Heart left ventricle (tissue), 13 donors: ENCODE results near the gene TNS4.

Experiments used
- POLR2A ChIP-seq, 2 donors: fragments of 450-650 bp; IDR thresholded peaks; one replicate each; pipeline ENCODE4 v1.6.1; 2017; ENCODE audit warnings: antibody characterized with exemption in 2 of 2, mild to moderate bottlenecking in 2 of 2, moderate library complexity in 2 of 2
- TF ChIP-seq, protein P1 (sequence below), 12 donors: fragments of 200-600 bp; sonication (generic) in 4 of 12; IDR thresholded peaks; one replicate each; pipeline versions ENCODE4 v1.5.0 to v1.8.0; 2018 to 2022; ENCODE audit warnings: antibody characterized with exemption in 12 of 12, mild to moderate bottlenecking in 5 of 12
- donor health status: ischemic (EF 13 %, LVEDD 7.1; RV severe dilation, severe dysfunction).
- donor health status: DM: no; HTN: yes; CAD: no.
- donor health status: DM: no; HTN: no; CAD: no.
- donor health status: ischemic (EF 25% LVEDD 6.9; RV normal size, moderate dysfunction).
- donor health status: ischemic (EF 25% LVEDD 5.7; RV mildly dilated, moderate dysfunction).
- donor health status: ischemic (EF 35%, LVEDD 5.7; RV mildly dilated, moderate dysfunction).
- donor health status: nonischemic (EF 11% LVEDD 7.7; RV severe dilation, severe dysfunction).
- donor health status: DM: yes; HTN: yes; CAD: no.
- donor health status: PGD.
- donor health status: ischemic (EF 29% LVEDD 5.4; RV normal size, mild dysfunction).
- donor health status: nonischemic (EF 23%, LVEDD 6.1; RV moderate dilation, normal function).

DNA sequence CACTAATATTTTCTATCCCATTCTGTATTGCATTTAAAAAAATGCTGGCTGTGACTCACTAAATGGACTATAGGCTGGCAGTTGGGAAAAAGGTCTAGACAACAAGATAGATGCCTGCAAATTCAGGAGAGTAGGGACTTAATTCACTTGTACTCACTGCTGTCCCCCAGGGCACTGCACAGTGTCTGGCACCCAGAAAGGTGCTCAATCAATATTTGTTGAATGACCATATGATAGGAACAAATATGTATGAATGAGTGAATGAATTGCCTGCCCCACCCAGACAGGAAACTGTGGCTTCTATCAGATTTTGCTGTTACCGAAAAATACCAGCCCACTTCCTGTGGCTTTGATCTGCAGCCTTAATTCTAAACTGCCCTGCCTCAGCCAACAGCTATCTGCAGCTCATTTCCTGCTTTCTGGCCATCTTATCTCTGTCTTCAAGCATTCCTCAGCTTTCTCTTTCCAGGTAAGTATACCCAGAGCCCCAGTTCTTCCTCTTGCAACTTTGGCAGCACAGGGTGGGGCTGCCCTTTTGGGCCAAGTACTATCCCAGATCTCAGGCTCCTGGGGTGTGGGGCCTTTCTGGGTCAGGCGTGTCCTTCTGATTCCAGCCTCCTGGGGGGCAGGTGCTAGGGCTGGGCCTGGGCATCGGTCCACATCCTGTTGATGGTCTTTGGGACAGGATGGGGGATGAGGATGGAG lies 15.3 kb upstream of the TNS4 start:
- TF ChIP-seq, protein P1, sequence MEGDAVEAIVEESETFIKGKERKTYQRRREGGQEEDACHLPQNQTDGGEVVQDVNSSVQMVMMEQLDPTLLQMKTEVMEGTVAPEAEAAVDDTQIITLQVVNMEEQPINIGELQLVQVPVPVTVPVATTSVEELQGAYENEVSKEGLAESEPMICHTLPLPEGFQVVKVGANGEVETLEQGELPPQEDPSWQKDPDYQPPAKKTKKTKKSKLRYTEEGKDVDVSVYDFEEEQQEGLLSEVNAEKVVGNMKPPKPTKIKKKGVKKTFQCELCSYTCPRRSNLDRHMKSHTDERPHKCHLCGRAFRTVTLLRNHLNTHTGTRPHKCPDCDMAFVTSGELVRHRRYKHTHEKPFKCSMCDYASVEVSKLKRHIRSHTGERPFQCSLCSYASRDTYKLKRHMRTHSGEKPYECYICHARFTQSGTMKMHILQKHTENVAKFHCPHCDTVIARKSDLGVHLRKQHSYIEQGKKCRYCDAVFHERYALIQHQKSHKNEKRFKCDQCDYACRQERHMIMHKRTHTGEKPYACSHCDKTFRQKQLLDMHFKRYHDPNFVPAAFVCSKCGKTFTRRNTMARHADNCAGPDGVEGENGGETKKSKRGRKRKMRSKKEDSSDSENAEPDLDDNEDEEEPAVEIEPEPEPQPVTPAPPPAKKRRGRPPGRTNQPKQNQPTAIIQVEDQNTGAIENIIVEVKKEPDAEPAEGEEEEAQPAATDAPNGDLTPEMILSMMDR (IDR thresholded peaks at IDR 0.05): no peak
- no peak for TF ChIP-seq POLR2A (IDR thresholded peaks at IDR 0.05)
